ENCODE measurements around the gene SLC22A2.
"Not testable (repeated sequence)": the region's sequence is repeated elsewhere in the genome, so short reads cannot be mapped to it uniquely, and the experiment has no call there.

Gene SLC22A2

DNA sequence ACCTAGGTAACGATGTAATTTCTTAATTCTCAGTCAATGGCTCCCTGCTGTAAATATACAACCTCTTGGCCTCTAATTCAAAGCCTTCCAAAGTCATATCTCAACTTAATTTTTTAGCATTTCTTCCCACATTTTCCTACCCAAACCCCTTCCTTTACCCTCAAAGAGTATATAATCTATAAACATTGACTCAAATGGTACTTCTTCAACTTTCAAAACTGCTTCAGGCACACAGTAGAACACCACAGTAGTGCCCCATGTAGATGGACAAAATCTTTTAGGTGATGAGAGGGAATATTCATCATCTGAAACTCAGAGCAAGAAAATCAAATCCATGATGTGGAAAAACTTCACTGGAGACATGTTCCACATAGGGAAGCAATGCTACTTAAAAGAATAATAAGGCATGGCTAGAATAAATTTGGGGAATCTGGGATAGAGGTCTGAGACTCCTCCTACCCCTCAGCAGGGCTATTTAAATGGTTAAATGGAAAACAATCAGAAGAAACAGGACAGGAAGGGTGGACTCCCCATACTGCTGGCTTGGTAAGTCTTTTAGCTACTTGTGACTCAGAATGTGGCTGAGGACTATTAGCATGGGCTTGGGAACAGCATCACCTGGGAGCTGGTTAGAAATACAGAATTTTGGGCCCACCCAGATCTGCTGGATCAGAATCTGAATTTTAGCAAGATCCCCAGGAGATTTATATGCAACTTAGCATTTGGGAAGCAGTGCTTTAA is 6.4 kb downstream of the SLC22A2 start:
- no peak for DNase-seq (ENCODE audit: extremely low read depth in 1 of 2, low read depth in 1 of 2)

DNA sequence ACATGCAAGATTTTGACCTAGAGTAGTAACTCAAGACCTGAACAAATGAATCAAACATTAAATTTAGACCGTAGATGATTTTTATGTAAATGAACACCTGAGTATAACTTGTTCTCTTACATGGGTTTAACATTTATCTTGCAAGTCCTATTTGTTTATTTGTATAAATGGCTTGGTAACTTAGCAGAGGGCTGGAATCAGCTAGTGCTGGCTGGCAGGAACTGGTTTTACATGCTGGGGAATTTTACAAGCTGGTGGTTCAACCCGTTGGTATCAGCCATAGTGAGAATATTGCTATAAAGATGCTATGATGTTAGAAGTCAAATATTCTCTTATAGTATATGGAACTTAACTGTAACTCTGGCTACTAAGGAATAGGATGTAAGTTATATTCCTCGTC is 8.9 kb downstream of the SLC22A2 start:
- no peak for DNase-seq (ENCODE audit: extremely low read depth in 1 of 2, low read depth in 1 of 2)

DNA sequence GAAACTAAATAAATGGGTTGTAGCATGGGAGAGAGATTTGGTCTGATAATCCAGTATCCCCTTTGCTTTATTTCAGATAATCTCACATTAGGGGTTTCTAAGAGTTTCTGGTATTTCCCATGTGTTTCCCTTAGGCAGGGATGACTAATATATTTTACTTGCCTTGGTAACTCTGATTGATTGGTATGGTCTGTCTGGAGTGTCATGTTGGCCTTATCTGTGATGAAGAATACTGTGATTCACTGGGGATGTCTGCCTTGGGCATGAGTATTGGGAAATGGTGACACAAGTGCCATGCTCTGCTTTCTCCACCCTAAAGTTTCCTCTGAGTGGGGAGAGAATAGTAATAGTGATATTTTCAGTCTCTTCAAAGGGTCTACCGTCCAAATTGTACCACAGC is 10.1 kb downstream of the SLC22A2 start:
- no peak for DNase-seq (ENCODE audit: extremely low read depth in 1 of 2, low read depth in 1 of 2)

DNA sequence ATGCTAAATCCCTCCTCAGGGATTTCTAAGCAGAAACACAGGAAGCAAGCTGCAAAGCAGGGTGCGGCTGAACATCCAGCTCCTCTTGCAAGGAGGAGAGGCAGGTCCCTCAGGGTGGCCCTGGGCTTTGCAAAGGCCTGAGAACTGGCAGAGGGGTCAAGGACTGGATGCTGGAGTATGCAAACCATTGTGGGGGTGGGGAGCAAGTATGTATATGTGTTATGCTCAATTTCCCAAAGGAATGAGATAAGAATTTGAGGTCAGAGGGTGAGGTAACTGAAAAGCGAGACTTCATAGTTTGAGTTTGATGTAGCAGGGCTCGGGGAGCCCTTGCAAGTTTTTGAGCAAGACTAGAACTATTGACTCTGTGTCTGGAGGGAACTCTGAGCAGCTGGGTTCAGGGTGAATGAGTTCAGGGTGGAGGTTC is 11.2 kb downstream of the SLC22A2 start:
- DNase-seq (ENCODE audit: extremely low read depth in 1 of 2, low read depth in 1 of 2), result no peak

DNA sequence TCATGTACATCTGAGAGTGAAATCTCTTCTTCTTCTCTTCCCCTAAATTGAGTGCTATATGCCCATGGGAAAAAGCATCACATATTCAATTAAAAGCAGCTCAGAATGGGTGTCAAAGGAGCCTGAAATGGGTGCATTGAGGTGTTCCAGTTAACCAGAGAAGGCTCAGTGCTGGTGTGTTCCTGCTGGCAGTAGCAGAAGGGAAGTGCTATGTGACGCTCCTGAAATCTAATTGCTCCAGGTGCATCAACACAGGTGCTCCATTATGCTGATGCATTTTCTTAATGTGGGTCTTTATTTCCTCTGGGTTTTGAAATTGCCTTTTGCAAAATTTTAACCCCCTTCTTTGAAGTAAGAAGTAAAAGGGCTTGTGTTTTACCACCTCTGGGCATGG is 17.9 kb downstream of the SLC22A2 start:
- DNase-seq (ENCODE audit: extremely low read depth in 1 of 2, low read depth in 1 of 2), result no peak

DNA sequence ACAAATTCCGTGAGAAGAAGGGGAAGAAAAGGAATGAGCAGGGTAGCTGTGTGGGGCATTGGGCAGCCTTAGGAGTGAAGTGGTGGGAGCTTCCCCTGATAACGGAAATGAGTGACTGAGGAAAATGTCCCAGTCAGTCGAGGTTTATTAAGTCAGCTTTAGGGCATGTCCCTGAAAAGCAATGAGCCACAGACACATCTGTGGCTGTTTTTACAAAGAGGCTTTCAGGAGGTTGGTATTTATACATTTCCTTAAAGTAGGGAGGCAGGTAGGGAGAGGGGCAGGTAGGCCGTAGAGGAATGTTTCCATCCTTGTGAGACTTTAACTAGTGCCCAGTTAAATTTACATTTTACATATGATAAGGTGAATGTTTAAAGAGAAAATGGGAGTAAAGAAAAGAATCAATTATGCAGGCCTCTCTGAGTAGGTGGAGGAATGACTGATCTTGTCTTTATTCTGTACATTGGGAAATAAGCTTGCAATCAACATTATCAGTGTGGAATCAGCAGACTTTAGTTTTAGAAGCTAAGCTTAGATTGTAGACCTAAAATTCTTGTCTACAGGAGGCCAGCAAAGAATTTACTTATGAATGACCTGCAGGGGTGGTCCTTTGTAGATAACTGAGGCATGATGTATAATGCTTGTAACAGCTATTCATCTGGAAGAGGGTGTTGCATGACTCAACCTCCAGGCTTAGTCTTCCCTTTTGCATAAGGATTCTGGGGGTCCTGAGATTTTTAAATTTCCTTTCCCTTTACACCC is 18.5 kb downstream of the SLC22A2 start:
- no peak for DNase-seq (ENCODE audit: extremely low read depth in 1 of 2, low read depth in 1 of 2)

DNA sequence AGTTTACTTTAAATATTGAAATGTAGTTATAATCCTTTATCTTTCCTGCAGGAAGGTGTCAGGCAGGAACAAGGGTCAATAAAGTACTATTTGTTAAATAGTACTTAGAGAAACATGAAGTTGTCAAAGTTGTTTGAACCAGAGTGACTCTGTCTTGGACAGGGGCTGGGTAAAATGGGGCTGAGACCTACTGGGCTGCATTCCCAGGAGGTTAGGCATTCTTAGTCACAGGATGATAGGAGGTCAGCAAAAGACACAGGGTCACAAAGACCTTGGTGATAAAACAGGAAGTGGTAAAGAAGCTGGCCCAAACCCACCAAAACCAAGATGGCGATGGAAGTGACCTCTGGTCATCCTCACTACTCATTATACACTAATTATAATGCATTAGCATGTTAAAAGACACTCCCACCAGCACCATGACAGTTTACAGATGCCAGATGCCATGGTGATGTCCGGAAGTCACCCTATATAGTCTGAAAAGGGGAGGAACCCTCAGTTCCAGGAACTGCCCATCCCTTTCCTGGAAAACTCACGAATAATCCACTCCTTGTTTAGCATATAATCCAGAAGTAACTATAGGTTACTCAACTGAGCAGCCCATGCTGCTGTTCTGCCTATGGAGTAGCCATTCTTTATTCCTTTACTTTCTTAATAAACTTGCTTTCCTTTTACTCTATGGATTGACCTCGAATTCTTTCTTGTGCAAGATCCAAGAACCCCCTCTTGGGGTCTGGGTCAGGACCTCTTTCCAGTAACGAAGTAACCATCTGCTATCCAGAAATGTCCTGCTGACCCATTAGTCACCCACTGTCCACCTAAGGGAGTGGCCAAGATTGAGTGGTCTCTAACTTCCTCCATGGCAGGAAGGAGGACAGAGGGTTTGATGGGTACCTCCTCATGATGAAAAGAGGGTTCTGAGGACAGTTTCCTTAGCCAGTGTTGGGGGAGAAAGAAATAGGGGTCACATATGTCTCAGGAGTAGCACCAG is 19.6 kb downstream of the SLC22A2 start:
- no peak for DNase-seq (ENCODE audit: extremely low read depth in 1 of 2, low read depth in 1 of 2)

DNA sequence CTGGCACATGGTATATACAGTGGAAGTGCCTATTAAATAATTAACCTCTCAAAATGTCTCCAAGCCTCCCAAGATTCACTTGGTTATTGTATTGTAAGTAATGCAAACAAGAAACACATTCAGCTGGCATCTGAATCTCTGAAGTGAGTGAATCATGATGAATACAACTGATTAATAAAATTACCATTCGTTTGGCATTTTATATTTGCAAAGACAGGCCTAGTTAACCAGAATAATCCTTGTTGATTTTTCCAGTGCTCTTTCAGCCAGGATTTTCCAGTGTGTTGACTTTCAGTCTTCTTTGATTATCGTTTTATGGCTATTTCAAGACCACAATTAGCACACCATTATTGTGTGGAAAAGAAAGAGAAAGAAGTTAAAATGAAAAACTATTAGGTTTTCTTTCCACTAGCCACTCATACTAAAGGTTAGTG is 20.3 kb downstream of the SLC22A2 start:
- DNase-seq (ENCODE audit: extremely low read depth in 1 of 2, low read depth in 1 of 2), result no peak

DNA sequence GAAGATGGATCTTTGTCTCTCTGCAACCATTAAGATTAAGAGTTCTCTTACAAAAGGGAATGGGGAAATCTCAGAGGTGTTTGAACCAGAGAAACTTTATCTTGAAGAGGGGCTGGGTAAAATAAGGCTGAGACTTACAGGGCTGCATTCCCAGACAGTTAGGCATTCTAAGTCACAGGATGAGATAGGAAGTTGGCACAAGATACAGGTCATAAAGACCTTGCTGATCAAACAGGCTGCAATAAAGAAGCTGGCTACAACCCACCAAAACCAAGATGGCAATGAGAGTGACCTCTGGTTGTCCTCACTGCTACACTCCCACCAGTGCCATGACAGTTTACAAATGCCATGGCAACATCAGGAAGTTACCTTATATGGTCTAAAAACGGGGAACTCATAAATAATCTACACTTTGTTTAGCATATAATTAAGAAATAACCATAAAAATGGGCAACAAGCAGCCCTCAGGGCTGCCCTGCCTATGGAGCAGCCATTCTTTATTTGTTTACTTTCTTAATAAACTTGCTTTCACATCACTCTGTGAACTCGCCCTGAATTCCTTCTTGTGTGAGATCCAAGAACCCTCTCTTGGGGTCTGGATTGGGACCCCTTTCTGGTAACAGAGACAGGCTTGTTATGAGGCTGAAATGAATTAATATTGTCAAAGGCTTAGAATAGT is 20.9 kb downstream of the SLC22A2 start:
- DNase-seq (ENCODE audit: extremely low read depth in 1 of 2, low read depth in 1 of 2), result not testable (repeated sequence)

DNA sequence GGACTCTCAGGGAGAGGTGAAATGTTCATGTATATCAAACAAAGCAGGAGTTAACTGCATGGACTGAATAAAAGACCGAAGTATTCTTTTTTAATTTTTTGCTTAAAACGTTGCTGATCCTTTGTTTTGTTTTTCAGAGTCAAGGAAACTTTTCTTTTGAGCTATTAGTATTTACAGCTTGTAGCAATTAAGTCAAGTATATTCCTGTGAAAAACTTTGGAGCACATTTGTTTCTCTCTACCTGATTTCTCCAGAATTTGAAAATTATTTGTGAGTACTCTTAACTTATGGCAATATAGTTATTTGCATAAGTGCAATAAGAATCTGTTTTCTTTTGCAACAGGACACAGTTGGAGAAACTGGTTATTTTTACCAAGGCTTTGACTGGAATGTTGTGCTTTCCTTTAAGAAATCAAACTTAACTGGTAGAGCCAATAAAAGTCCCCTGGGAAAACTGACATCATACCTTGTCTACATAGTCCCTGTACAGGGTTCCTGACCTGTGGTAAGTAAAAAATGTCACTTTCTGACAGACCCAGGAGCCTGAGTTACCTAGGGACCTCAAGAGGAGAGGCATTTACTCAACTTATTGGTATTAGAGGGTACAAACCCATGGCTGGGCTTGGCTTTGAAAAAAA is 22.3 kb downstream of the SLC22A2 start:
- DNase-seq (ENCODE audit: extremely low read depth in 1 of 2, low read depth in 1 of 2), result not testable (repeated sequence)

DNA sequence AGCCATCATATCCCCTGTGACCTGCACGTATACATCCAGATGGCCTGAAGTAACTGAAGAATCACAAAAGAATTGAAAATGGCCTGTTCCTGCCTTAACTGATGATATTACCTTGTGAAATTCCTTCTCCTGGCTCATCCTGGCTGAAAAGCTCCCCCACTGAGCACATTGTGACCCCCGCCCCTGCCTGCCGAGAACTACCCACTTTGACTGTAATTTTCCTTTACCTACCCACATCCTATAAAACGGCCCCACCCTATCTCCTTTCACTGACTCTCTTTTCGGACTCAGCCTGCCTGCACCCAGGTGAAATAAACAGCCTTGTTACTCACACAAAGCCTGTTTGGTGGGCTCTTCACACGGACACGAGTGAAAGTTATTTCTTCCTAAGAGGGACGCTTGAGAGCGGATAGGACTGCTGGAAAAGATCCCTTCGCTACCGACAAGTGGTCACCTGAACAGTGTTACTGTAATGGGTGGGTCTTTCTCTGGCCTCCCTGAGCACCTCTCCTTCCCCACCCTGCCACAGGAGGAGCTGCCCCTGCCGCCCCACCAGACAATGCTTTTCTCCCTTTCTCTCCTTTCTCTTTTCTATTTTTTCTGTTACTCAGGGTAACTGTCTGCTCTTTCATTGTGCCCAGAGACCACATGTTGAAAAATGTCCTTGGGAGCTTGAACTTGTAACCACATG is 24.5 kb downstream of the SLC22A2 start:
- not testable (repeated sequence) for DNase-seq (ENCODE audit: extremely low read depth in 1 of 2, low read depth in 1 of 2)

DNA sequence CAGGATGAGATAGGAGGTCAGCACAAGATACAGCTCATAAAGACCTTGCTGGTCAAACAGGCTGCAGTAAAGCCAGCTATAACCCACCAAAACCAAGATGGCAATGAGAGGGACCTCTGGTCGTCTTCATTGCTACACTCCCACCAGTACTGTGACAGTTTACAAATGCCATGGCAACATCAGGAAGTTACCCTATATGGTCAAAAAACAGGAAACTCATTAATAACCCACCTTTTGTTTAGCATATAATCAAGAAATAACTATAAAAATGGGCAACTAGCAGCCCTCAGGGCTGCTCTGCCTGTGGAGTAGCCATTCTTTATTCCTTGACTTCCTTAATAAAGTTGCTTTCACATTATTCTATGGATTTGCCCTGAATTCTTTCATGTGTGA is 30.9 kb downstream of the SLC22A2 start:
- no peak for DNase-seq (ENCODE audit: extremely low read depth in 1 of 2, low read depth in 1 of 2)

DNA sequence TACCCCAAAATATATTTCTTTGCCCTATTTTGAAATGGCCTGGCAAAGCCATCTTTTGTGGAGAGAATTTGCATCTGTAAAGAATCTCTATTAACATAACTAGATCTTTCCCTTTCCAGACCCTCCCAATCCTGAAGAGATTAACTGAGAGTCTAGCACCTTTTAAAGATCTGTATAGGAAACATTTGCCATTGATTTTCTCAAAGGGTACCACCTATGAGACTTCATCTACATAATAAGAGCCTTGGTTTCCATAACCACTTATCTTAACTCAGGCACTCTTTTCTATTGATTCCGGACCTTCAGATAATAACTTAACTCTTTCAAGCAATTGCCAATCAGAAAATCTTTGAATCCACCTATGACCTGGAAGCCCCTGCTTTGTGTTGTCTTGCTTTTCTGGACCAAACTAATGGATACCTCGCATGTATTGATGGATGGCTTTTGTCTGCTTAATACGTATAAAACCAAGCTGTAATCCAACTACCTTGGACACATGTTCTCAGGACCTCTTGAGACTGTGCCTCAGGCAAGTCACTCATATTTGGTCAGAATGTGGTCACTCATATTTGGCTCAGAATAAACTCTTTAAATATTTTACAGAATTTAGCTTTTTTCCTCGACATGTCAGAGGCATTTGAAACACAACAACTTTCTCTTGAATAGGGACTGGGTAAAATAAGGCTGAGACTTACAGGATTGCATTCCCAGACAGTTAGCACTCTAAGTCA is 31.4 kb downstream of the SLC22A2 start:
- no peak for DNase-seq (ENCODE audit: extremely low read depth in 1 of 2, low read depth in 1 of 2)

DNA sequence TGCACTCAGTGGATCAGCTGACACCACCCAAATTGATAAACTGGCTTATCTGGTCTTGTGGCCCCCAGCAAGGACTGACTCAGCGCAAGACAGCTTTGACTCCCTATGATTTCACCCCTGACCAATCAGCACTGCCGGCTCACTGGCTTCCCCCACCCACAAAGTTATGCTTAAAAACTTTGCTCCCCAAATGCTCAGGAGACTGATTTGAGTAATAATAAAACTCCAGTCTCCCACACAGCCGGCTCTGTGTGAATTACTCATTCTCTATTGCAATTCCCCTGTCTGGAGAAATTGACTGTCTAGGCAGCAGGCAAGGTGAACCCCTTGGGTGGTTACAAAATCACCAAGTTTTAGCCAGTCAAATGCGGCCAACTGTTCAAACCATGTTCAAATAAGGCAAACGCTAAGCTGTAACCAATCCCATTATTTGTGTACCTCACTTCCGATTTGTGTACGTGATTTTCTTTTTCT is 32.5 kb downstream of the SLC22A2 start:
- DNase-seq (ENCODE audit: extremely low read depth in 1 of 2, low read depth in 1 of 2), result no peak

DNA sequence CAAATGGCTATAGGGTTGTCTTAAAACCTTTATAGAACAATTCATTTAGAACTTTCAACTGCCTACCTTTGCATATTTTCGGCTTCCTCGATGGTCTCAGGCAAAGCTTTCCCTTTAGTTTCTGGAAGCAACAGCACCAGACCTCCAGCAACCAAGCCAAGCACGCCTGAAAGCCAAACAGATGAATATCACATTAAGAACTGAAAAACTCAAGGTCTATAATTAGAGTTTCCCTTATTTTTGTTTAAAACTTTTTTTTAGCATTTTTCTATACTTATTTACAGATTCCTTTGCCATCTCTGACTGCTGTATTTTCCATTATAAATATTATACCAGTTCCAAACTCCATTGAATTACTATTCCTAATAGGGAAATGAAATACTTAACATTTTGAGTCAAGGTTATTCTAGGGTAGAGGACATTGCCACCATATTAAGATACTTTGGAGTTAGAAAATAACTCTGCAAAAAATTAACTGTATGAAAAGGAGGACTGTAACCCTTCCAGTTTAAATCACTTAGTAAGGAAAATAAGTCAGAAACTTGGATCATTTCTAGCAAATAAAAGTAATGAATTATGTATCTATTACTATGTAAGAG is 33.9 kb downstream of the SLC22A2 start:
- DNase-seq (ENCODE audit: extremely low read depth in 1 of 2, low read depth in 1 of 2), result no peak

DNA sequence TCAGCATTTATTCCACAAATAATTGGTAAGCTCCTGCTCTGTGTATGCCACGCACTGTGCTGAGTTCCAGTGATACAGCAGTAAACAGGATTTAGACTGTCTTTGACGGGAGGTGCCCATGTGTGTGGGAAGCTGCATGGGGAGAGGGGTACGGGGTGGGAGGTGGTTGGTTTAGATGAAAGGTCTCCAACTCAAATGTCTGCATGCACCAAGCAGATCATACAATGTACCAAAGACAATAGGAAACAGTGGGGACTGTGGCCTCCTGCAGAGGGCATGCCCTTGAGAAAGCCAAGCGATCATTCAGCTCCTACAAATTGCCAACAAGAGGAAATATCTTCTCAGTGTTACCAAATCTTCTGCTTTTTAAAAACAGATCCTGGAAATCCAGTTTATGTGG is 36.1 kb downstream of the SLC22A2 start:
- no peak for DNase-seq (ENCODE audit: extremely low read depth in 1 of 2, low read depth in 1 of 2)

DNA sequence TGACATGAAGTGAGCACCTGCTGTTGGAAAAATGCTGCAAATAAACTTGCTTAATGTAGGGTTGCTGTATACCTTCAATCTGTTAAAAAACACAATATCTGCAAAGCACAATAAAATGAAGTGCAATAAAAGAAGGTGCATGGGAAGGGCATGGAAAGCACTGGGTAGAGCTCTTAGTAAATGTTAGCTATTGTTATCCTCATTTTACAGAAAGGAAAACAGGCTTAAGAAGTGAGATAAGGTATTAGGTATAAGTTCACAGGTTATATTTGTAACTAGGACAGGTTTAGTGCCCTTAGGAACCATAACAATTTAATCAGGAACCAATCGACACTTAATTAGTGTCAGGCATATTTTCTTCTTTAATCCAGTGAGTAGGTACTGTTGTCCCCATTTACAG is 36.7 kb downstream of the SLC22A2 start:
- DNase-seq (ENCODE audit: extremely low read depth in 1 of 2, low read depth in 1 of 2), result no peak

DNA sequence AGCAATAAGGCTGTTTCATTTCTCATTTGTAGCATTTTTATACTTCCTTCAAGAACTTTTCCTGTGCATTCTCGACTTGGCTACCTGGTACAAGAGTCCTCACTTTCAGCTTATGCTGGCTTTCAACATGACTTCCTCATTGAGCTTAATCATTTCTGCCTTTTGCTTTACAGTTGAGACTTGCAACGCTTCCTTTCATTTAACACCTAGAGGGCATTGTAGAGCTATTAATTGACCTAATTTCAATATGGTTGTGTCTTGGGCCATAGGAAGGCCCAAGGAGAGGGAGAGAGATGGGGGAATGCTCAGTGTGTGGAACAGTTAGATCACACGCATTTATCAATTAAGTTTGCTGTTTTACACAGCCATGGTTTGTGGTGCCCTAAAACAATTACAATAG is 37.2 kb downstream of the SLC22A2 start:
- no peak for DNase-seq (ENCODE audit: extremely low read depth in 1 of 2, low read depth in 1 of 2)
